B cell (primary cell): ENCODE results near the gene GPR149. TPM values are rescaled to one million over a fixed set of nuclear protein-coding genes. Genes with fewer than 3 reads are reported as not detected.

Experiments used
- ATAC-seq: fragments of 200-7000 bp; cut with Tn5 transposase; one replicate; pipeline ENCODE4 v1.10.0; 2021; ENCODE audit warnings: low read depth, mild to moderate bottlenecking, moderate number of reproducible peaks, moderate library complexity
- CTCF ChIA-PET: fragments of 350-600 bp; sonication (Branson Sonifier 250); formaldehyde crosslinking; loops from one replicate; lab custom pipeline; 2021; ENCODE audit warnings: antibody characterized with exemption, inconsistent platforms; lab: Charles Lee
- POLR2A ChIA-PET: fragments of 350-600 bp; sonication (Branson Sonifier 250); formaldehyde crosslinking; loops from one replicate; lab custom pipeline; 2021; ENCODE audit warnings: antibody characterized with exemption; lab: Charles Lee
- DNase-seq: peaks from one replicate; pipeline ENCODE4 v3.0.0; 2013
- H2AFZ ChIP-seq: 2 replicates; pipeline ENCODE4 v1.6.1; 2012; ENCODE audit warnings: mild to moderate bottlenecking, low read depth, low read length; ENCODE audit not compliant: insufficient read depth, poor library complexity, severe bottlenecking
- H3K27ac ChIP-seq, 2 donors: 1 replicate in 1 of 2; 2 replicates in 1 of 2; pipeline ENCODE4 v1.5.1; 2012 to 2013; ENCODE audit warnings: low read length in 2 of 2, mild to moderate bottlenecking in 2 of 2, moderate library complexity in 1 of 2
- H3K27me3 ChIP-seq, 4 experiments: fragments of 200-600 bp in 1 of 4; sonication (generic) in 1 of 4; replicated peaks in 1 of 4; 1 replicate in 2 of 4; 2 replicates in 2 of 4; pipeline versions ENCODE4 v1.6.1 to v1.7.0; 2013 to 2016; ENCODE audit warnings: low read length in 3 of 4, mild to moderate bottlenecking in 2 of 4, mixed read lengths in 1 of 4, moderate library complexity in 1 of 4; ENCODE audit not compliant: insufficient read depth in 4 of 4, control insufficient read depth in 3 of 4; ENCODE audit errors: control extremely low read depth in 1 of 4
- H3K36me3 ChIP-seq, 2 experiments: replicated peaks in 1 of 2; 1 replicate in 1 of 2; 2 replicates in 1 of 2; pipeline versions ENCODE4 v1.6.1 to v1.7.1; 2013; ENCODE audit warnings: low read length in 1 of 2; ENCODE audit not compliant: insufficient read depth in 2 of 2, control insufficient read depth in 1 of 2; ENCODE audit errors: control extremely low read depth in 1 of 2, extremely low read depth in 1 of 2
- H3K4me1 ChIP-seq, 2 donors: fragments of 200-600 bp in 1 of 2; sonication (generic) in 1 of 2; 1 replicate in 1 of 2; 2 replicates in 1 of 2; pipeline versions ENCODE4 v1.5.1 to v1.6.1; 2013 to 2017; ENCODE audit warnings: low read length in 2 of 2; ENCODE audit not compliant: control insufficient read depth in 2 of 2, insufficient read depth in 2 of 2
- H3K4me2 ChIP-seq: replicated peaks from 2 replicates; pipeline ENCODE3; 2012; ENCODE audit warnings: mild to moderate bottlenecking, low read depth, low read length; ENCODE audit not compliant: poor library complexity, severe bottlenecking
- H3K4me3 ChIP-seq, 5 experiments: fragments of 200-600 bp in 1 of 5; sonication (generic) in 1 of 5; 1 replicate in 3 of 5; 2 replicates in 2 of 5; pipeline versions ENCODE4 v1.5.1 to v1.7.0; 2011 to 2016; ENCODE audit warnings: low read length in 4 of 5, mild to moderate bottlenecking in 4 of 5, low read depth in 2 of 5, control low read depth in 1 of 5, moderate library complexity in 1 of 5; ENCODE audit not compliant: insufficient read depth in 1 of 5; ENCODE audit errors: control extremely low read depth in 1 of 5, extremely low read depth in 1 of 5
- H3K79me2 ChIP-seq: fragments of 200-600 bp; sonication (generic); one replicate; pipeline ENCODE4 v1.6.0; 2016; ENCODE audit warnings: low read length; ENCODE audit not compliant: control insufficient read depth, insufficient read depth
- H3K9ac ChIP-seq: fragments of 200-600 bp; sonication (generic); 2 replicates; pipeline ENCODE4 v1.6.1; 2017; ENCODE audit warnings: mild to moderate bottlenecking, low read length, moderate library complexity
- H3K9me3 ChIP-seq, 3 donors: one replicate each; pipeline versions ENCODE4 v1.6.1 to v1.7.1; 2013; ENCODE audit warnings: low read length in 2 of 3; ENCODE audit not compliant: control insufficient read depth in 2 of 3, insufficient read depth in 1 of 3; ENCODE audit errors: control extremely low read depth in 1 of 3
- H4K20me1 ChIP-seq: 2 replicates; pipeline ENCODE4 v1.6.0; 2012; ENCODE audit warnings: mild to moderate bottlenecking, low read length; ENCODE audit not compliant: insufficient read depth, control insufficient read depth, poor library complexity, severe bottlenecking
- H3K27ac Mint-ChIP-seq: one replicate; pipeline ENCODE4 v1.8.0; 2021; ENCODE audit warnings: mixed read lengths
- H3K27me3 Mint-ChIP-seq: one replicate; pipeline ENCODE4 v1.8.0; 2021; ENCODE audit warnings: mixed read lengths
- H3K4me1 Mint-ChIP-seq: one replicate; pipeline ENCODE4 v1.8.0; 2021; ENCODE audit warnings: mixed read lengths
- H3K4me3 Mint-ChIP-seq: one replicate; pipeline ENCODE4 v1.8.0; 2021; ENCODE audit warnings: mixed read lengths
- H3K9me3 Mint-ChIP-seq: one replicate; pipeline ENCODE4 v1.8.0; 2022; ENCODE audit warnings: mixed read lengths; ENCODE audit not compliant: insufficient read depth
- EZH2 ChIP-seq: IDR thresholded peaks from 2 replicates; pipeline ENCODE4 v1.6.1; 2012; ENCODE audit warnings: borderline replicate concordance, low read depth, mild to moderate bottlenecking, moderate library complexity, low read length; ENCODE audit not compliant: insufficient read depth, poor library complexity, severe bottlenecking
- WGBS: methylation state at CpG from one replicate; pipeline ENCODE4 v1.1.5; 2013; ENCODE audit warnings: missing lambda C conversion rate; ENCODE audit not compliant: insufficient coverage; 5-methylcytosine and 5-hydroxymethylcytosine counted together
- intact Hi-C: fragments of 100-400 bp; cut with micrococcal nuclease; formaldehyde crosslinking; loops from one replicate; pipeline ENCODE4 v1.10.0; 2022
- polyA plus RNA-seq: library from polyadenylated mRNA; depleted of rRNA; stranded (reverse); fragments of >200 nt; gene quantifications from 2 replicates; pipeline ENCODE4 v1.2.3, GENCODE V29; 2012
- total RNA-seq, 2 donors: library from RNA; stranded (reverse); fragments of 120-200 nt in 1 of 2; gene quantifications; 1 replicate in 1 of 2; 2 replicates in 1 of 2; pipeline versions ENCODE4 v1.2.3 to v1.2.4, GENCODE V29; 2013 to 2022
- TF ChIP-seq, protein P1 (sequence below): fragments of 200-600 bp; IDR thresholded peaks from one replicate; pipeline ENCODE4 v1.8.0; 2022; ENCODE audit warnings: antibody characterized with exemption, mild to moderate bottlenecking

GPR149 gene
- total and polyA plus RNA-seq, 2 donors (not counting 1 experiment from before 2014, with no cell fraction given): not detected

DNA sequence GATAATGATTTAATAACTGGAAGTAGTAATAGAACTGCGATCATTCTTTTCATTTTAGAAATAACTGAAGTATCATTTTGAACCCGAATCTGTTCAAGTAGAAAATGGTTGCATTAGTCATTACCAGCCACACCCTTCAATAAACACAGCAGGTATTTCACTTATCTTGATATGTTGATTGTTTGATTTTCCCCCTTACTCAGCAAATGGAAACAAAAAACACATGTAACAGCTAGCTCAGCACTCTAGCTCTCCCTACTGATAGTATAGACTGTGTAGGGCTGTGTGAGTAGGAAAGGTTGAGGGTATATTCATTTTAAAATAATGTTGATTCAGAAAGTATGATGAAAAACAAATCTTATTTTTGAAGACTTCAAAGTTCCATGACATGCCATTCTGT lies 1.1 kb upstream of the GPR149 start:
- no peak overlapping the region for H3K4me2 ChIP-seq
- H4K20me1 ChIP-seq: no peaks in the 10 kb centered on the region
- DNase-seq (no peak), ATAC-seq (no peak)
- H3K79me2 ChIP-seq: no peaks in the 10 kb centered on the region
- Mint-ChIP-seq H3K4me3 (no peak overlapping the region), H3K27me3 (peaks cover 37% of the 10 kb centered on the region), H3K27ac (no peak overlapping the region), H3K9me3 (no peaks in the 10 kb centered on the region), H3K4me1 (no peaks in the 10 kb centered on the region)
- H3K9ac ChIP-seq: no peak overlapping the region
- CTCF ChIA-PET: no interaction called here
- no peak for TF ChIP-seq EZH2
- TF ChIP-seq, protein P1, sequence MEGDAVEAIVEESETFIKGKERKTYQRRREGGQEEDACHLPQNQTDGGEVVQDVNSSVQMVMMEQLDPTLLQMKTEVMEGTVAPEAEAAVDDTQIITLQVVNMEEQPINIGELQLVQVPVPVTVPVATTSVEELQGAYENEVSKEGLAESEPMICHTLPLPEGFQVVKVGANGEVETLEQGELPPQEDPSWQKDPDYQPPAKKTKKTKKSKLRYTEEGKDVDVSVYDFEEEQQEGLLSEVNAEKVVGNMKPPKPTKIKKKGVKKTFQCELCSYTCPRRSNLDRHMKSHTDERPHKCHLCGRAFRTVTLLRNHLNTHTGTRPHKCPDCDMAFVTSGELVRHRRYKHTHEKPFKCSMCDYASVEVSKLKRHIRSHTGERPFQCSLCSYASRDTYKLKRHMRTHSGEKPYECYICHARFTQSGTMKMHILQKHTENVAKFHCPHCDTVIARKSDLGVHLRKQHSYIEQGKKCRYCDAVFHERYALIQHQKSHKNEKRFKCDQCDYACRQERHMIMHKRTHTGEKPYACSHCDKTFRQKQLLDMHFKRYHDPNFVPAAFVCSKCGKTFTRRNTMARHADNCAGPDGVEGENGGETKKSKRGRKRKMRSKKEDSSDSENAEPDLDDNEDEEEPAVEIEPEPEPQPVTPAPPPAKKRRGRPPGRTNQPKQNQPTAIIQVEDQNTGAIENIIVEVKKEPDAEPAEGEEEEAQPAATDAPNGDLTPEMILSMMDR: no peak
- POLR2A ChIA-PET: no interaction called here
- no peak overlapping the region for H3K4me3 ChIP-seq
- no CpG with 5 or more reads among the region's 2 CpGs for WGBS
- H3K27me3 ChIP-seq: peaks cover 0 to 22% (median 3%) of the 10 kb centered on the region in 4 experiments
- no peaks in the 10 kb centered on the region for H3K36me3 ChIP-seq
- H2AFZ ChIP-seq: no peak overlapping the region
- no peaks in the 10 kb centered on the region for H3K4me1 ChIP-seq
- intact Hi-C loops: no loop called here
- H3K27ac ChIP-seq: no peak overlapping the region
- peaks cover 0 to 12% (median 0%) of the 10 kb centered on the region in 3 donors for H3K9me3 ChIP-seq

DNA sequence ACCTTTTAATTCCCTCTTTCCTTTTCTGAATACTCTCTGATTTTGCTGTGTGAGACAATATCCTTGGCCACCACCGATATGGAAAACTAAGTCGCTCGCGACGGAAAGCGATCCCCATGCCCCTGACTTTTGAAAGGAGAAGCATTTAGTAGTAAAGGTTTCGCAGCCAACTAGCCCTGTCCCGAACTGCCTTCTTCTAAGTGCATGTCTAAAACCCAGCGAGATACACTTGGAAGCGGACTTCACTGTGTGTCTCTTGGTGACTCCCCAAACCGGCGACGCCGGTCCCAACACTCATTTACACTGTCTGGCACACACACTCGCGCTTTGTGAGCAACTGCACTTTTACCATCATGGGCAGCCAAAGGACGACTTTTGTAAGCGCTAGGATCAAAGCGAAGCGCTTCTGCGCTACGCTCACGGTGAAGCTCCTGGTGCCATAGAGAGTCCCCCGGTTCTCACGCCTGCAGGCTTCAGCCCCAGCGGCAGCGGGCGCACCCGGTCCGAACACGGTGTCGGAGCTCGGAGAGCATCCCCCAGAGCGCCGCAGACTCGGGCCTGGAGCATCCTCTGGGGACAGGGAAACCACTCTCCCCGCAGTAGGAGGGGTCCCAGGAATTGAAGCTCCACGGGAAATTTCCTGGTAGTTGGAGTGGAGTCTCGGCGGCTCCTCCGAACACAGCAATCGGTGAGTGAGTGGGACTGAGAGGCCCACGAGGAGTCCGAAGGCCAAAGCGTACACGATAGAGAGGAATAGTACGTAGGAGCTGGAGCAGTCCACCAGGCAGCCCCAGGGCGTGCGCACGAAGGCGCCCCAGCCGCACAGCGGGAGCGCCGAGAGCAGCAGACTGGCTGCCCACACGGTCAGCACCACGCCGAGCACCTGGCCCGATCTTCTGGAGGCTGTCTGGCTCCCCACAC lies 1.4 kb downstream of the GPR149 start:
- ChIA-PET CTCF (no interaction called here), POLR2A (no interaction called here)
- intact Hi-C loops: no loop called here
- no peaks in the 10 kb centered on the region for H3K4me1 Mint-ChIP-seq
- TF ChIP-seq EZH2: no peak
- TF ChIP-seq, protein P1: no peak
- Histone ChIP-seq H3K4me3 (no peak overlapping the region), H3K79me2 (no peaks in the 10 kb centered on the region), H3K9ac (no peak overlapping the region), H3K4me1 (no peaks in the 10 kb centered on the region), H3K36me3 (no peaks in the 10 kb centered on the region), H3K27ac (no peak overlapping the region), H3K27me3 (peaks cover 0 to 22% (median 3%) of the 10 kb centered on the region in 4 experiments), H2AFZ (no peak overlapping the region), H4K20me1 (no peaks in the 10 kb centered on the region), H3K9me3 (peaks cover 0 to 12% (median 0%) of the 10 kb centered on the region in 3 donors), H3K4me2 (no peak overlapping the region)
- ATAC-seq (no peak), DNase-seq (no peak)
- no peak overlapping the region for H3K27ac Mint-ChIP-seq
- peaks cover 40% of the 10 kb centered on the region for H3K27me3 Mint-ChIP-seq
- no peaks in the 10 kb centered on the region for H3K9me3 Mint-ChIP-seq
- 9% methylated on average over 59 of the region's 59 CpGs for WGBS
- H3K4me3 Mint-ChIP-seq: no peak overlapping the region
